Lung (tissue), 12 donors: ENCODE data around the gene GDE1. TPM values are rescaled to one million over a fixed set of nuclear protein-coding genes. Genes with fewer than 3 reads are reported as not detected.

Experiments
- ATAC-seq: fragments of 200-7000 bp; cut with Tn5 transposase; one replicate; pipeline ENCODE4 v1.9.1; 2020; ENCODE audit warnings: moderate number of reproducible peaks; ENCODE audit not compliant: insufficient read depth, low FRiP score
- DNase-seq, 3 donors: peaks; one replicate each; pipeline ENCODE4 v3.0.0-alpha.2; 2013 to 2017
- H3K27ac ChIP-seq, 2 donors: one replicate each; pipeline ENCODE4 v1.5.1; 2013; ENCODE audit warnings: mild to moderate bottlenecking in 2 of 2, moderate library complexity in 2 of 2, control low read depth in 1 of 2, inconsistent platforms in 1 of 2, low read depth in 1 of 2, low read length in 1 of 2
- H3K27me3 ChIP-seq, 3 donors: one replicate each; pipeline ENCODE4 v1.5.1; 2013; ENCODE audit warnings: low read length in 2 of 3; ENCODE audit not compliant: control insufficient read depth in 3 of 3, insufficient read depth in 3 of 3
- H3K36me3 ChIP-seq, 4 donors: one replicate each; pipeline ENCODE4 v1.5.1; 2013; ENCODE audit warnings: low read length in 4 of 4, mild to moderate bottlenecking in 1 of 4, moderate library complexity in 1 of 4; ENCODE audit not compliant: control insufficient read depth in 4 of 4, insufficient read depth in 4 of 4
- H3K4me1 ChIP-seq, 5 donors: one replicate each; pipeline ENCODE4 v1.5.1; 2013; ENCODE audit warnings: low read length in 5 of 5, mild to moderate bottlenecking in 2 of 5, moderate library complexity in 1 of 5; ENCODE audit not compliant: control insufficient read depth in 5 of 5, insufficient read depth in 5 of 5
- H3K4me3 ChIP-seq: one replicate; pipeline ENCODE4 v1.5.1; 2013; ENCODE audit warnings: mild to moderate bottlenecking, control low read depth, moderate library complexity
- H3K9ac ChIP-seq, 2 donors: one replicate each; pipeline ENCODE4 v1.5.1; 2013; ENCODE audit warnings: low read length in 2 of 2, control low read depth in 1 of 2; ENCODE audit not compliant: insufficient read depth in 1 of 2
- H3K9me3 ChIP-seq, 4 donors: one replicate each; pipeline ENCODE4 v1.5.1; 2013; ENCODE audit warnings: low read length in 3 of 4, mild to moderate bottlenecking in 1 of 4, moderate library complexity in 1 of 4; ENCODE audit not compliant: control insufficient read depth in 4 of 4, insufficient read depth in 3 of 4
- CTCF ChIP-seq: IDR thresholded peaks from 2 replicates; pipeline ENCODE4 v1.5.1; 2012; ENCODE audit warnings: mild to moderate bottlenecking; ENCODE audit errors: control extremely low read depth, extremely low read depth
- WGBS, 2 donors: extraction: QIAGEN DNeasy Blood & Tissue Kit; methylation state at CpG; one replicate each; pipeline ENCODE4 v1.1.7; 2013; 5-methylcytosine and 5-hydroxymethylcytosine counted together
- polyA plus RNA-seq, 2 donors: library from polyadenylated mRNA; stranded (reverse); fragments of 200-250 nt; gene quantifications; one replicate each; pipeline ENCODE4 v1.2.1, GENCODE V29; 2013
- total RNA-seq, 2 donors: library from RNA; depleted of rRNA in 1 of 2; stranded (reverse); fragments of >200 nt in 1 of 2; gene quantifications; one replicate each; pipeline ENCODE4 v1.2.1, GENCODE V29; 2014 to 2021
- donor health status: control.
- donor health status: control.
- donor health status: Bipolar disorder and iron deficiency.
- donor health status: healthy.
- donor health status: DM: yes; HTN: yes; CAD: no.

The GDE1 gene
- total and polyA plus RNA-seq, 4 donors, result 38.7 to 74.9 (median 61.4) TPM

GRCh38 chr16:19518388-19518787 is 3.5 kb downstream of the GDE1 start:
- Histone ChIP-seq H3K36me3 (peaks cover 0 to 19% (median 13%) of the 10 kb centered on the region in 4 donors), H3K9me3 (no peaks in the 10 kb centered on the region), H3K9ac (peak overlapping the region in 1 of 2 donors; percentile 13), H3K4me1 (peaks cover 0 to 23% (median 5%) of the 10 kb centered on the region in 5 donors), H3K27me3 (no peaks in the 10 kb centered on the region), H3K4me3 (no peak overlapping the region), H3K27ac (no peak overlapping the region)
- 70 to 86% methylated on average over 2 of the region's 2 CpGs for WGBS, 2 donors
- DNase-seq, result no peak
- TF ChIP-seq CTCF, result no peak
- no peak for ATAC-seq

GRCh38 chr16:19517424-19518089 is 4.3 kb downstream of the GDE1 start:
- DNase-seq, result no peak
- ATAC-seq, result no peak
- Histone ChIP-seq H3K27me3 (no peaks in the 10 kb centered on the region), H3K4me1 (peaks cover 0 to 20% (median 5%) of the 10 kb centered on the region in 5 donors), H3K9me3 (no peaks in the 10 kb centered on the region), H3K27ac (no peak overlapping the region), H3K36me3 (peaks cover 0 to 22% (median 15%) of the 10 kb centered on the region in 4 donors), H3K4me3 (no peak overlapping the region), H3K9ac (peak overlapping the region in 1 of 2 donors; percentile 32)
- no peak for TF ChIP-seq CTCF
- 73 to 82% methylated on average over 8 of the region's 8 CpGs for WGBS, 2 donors

- ATAC-seq (no peak), DNase-seq (no peak)
- H3K4me3 ChIP-seq, result no peak overlapping the region
- H3K27me3 ChIP-seq, result no peaks in the 10 kb centered on the region
- no peaks in the 10 kb centered on the region for H3K9me3 ChIP-seq
- no peak overlapping the region for H3K9ac ChIP-seq
- 79 to 94% methylated on average over 2 of the region's 2 CpGs for WGBS, 2 donors
- peaks cover 0 to 10% (median 2%) of the 10 kb centered on the region in 5 donors for H3K4me1 ChIP-seq
- TF ChIP-seq CTCF, result no peak
- H3K36me3 ChIP-seq, result peaks cover 0 to 23% (median 16%) of the 10 kb centered on the region in 4 donors
- H3K27ac ChIP-seq, result no peak overlapping the region
Observed at GRCh38 chr16:19515757-19516156, 6.1 kb downstream of the GDE1 start.
